K562 (cell line): Measurements from ENCODE around the gene PHETA2. TPM values are rescaled to one million over a fixed set of nuclear protein-coding genes. Genes with fewer than 3 reads are reported as not detected.

Experiments
- ARHGAP35 ChIP-seq: fragments of 450-650 bp; IDR thresholded peaks from 2 replicates; pipeline ENCODE4 v1.6.1; 2018; ENCODE audit not compliant: partially characterized antibody
- BRD9 ChIP-seq: fragments of 450-650 bp; IDR thresholded peaks from 2 replicates; pipeline ENCODE4 v1.6.1; 2018; ENCODE audit warnings: low read depth; ENCODE audit not compliant: partially characterized antibody
- FOXP1 ChIP-seq: sonication (generic); formaldehyde crosslinking; IDR thresholded peaks from 2 replicates; pipeline ENCODE4 v1.8.0; 2022; ENCODE audit warnings: mild to moderate bottlenecking, missing genetic modification reagents
- GTF2E2 ChIP-seq: fragments of 200-800 bp; sonication (Bioruptor generic); IDR thresholded peaks from 2 replicates; pipeline ENCODE4 v1.6.1; 2016; ENCODE audit warnings: missing genetic modification characterization, missing compliant biosample characterization
- HDAC3 ChIP-seq: fragments of 450-650 bp; IDR thresholded peaks from 2 replicates; pipeline ENCODE4 v1.6.1; 2018; ENCODE audit warnings: borderline replicate concordance, mild to moderate bottlenecking, moderate library complexity; ENCODE audit not compliant: partially characterized antibody
- HDAC6 ChIP-seq: IDR thresholded peaks from 2 replicates; pipeline ENCODE4 v1.6.1; 2012; ENCODE audit warnings: low read depth, mild to moderate bottlenecking, control low read depth, inconsistent platforms, low read length, moderate library complexity
- HMG20B ChIP-seq: fragments of 250-450 bp; sonication (Bioruptor Pico); IDR thresholded peaks from 2 replicates; pipeline ENCODE4 v1.5.0; 2021; ENCODE audit warnings: mild to moderate bottlenecking
- HNRNPLL ChIP-seq: fragments of 200-400 bp; formaldehyde crosslinking; IDR thresholded peaks from 2 replicates; pipeline ENCODE4 v1.6.1; 2017; ENCODE audit warnings: low read length, low read depth, mild to moderate bottlenecking; ENCODE audit not compliant: poor library complexity, severe bottlenecking
- KAT7 ChIP-seq: sonication (generic); formaldehyde crosslinking; IDR thresholded peaks from 2 replicates; pipeline ENCODE4 v1.8.0; 2022; ENCODE audit warnings: missing genetic modification reagents, mild to moderate bottlenecking, borderline replicate concordance
- NFE2 ChIP-seq: IDR thresholded peaks from 2 replicates; pipeline ENCODE4 v1.6.1; 2014; ENCODE audit warnings: antibody characterized with exemption, low read depth
- NFYB ChIP-seq: IDR thresholded peaks from 2 replicates; pipeline ENCODE4 v1.6.1; 2011; ENCODE audit warnings: mild to moderate bottlenecking, moderate library complexity; ENCODE audit not compliant: insufficient read length; ENCODE audit errors: extremely low read depth
- POLR2A ChIP-seq: fragments of 450-650 bp; conservative IDR thresholded peaks from 2 replicates; pipeline ENCODE4 v1.6.1; 2016
- POLR3A ChIP-seq: IDR thresholded peaks from 2 replicates; pipeline ENCODE4 v1.6.1; 2011; ENCODE audit warnings: borderline replicate concordance, mild to moderate bottlenecking, moderate library complexity; ENCODE audit not compliant: insufficient read length, insufficient read depth; ENCODE audit errors: extremely low read depth
- SIN3B ChIP-seq: fragments of 450-650 bp; IDR thresholded peaks from 2 replicates; pipeline ENCODE4 v1.6.1; 2017; ENCODE audit warnings: low read depth, mild to moderate bottlenecking, moderate library complexity
- STAT5A ChIP-seq: IDR thresholded peaks from 2 replicates; pipeline ENCODE4 v1.6.1; 2012; ENCODE audit warnings: low read length, inconsistent platforms, borderline replicate concordance
- TRIM24 ChIP-seq, 2 experiments: fragments of 450-650 bp; IDR thresholded peaks; 2 replicates each; pipeline ENCODE4 v1.6.1; 2016
- TRIM28 ChIP-seq: fragments of 450-650 bp; IDR thresholded peaks from 2 replicates; pipeline ENCODE4 v1.6.1; 2017
- U2AF1 ChIP-seq: fragments of 200-400 bp; formaldehyde crosslinking; optimal IDR thresholded peaks from 2 replicates; pipeline ENCODE3; 2017; ENCODE audit warnings: mild to moderate bottlenecking, low read depth, low read length, moderate library complexity
- YY1 ChIP-seq, 3 experiments: IDR thresholded peaks; 2 replicates each; pipeline ENCODE4 v1.6.1; 2011; ENCODE audit warnings: low read length in 2 of 3, mild to moderate bottlenecking in 2 of 3, moderate library complexity in 2 of 3, borderline replicate concordance in 1 of 3, control low read depth in 1 of 3, low read depth in 1 of 3; ENCODE audit not compliant: insufficient read depth in 3 of 3, insufficient replicate concordance in 2 of 3, control insufficient read depth in 1 of 3, insufficient read length in 1 of 3; ENCODE audit errors: extremely low read depth in 1 of 3
- polyA plus RNA-seq, 8 experiments: library from polyadenylated mRNA; depleted of rRNA in 4 of 8; stranded (reverse) in 5 of 8; unstranded in 3 of 8; fragments of >200 nt; fragmentation: Nextera tagmentation in 2 of 8; fragmentation: Illumina TruSeq in 1 of 8; extraction: Ambion mirVana in 2 of 8; extraction: Trizol in 1 of 8; gene quantifications; 2 replicates each; pipeline versions ENCODE4 v1.2.1 to v1.2.3, GENCODE V29; 2011 to 2014; ENCODE audit warnings: inconsistent platforms in 1 of 8, missing spikeins in 1 of 8
- total RNA-seq, 7 experiments: library from RNA; depleted of rRNA in 6 of 7; stranded (reverse); fragments of >200 nt in 6 of 7; fragmentation: Illumina TruSeq in 2 of 7; extraction: Trizol in 2 of 7; gene quantifications; 2 replicates each; pipeline versions ENCODE4 v1.2.1 to v1.2.3, GENCODE V29; 2011 to 2021; ENCODE audit warnings: low replicate concordance in 1 of 7
- TF ChIP-seq, protein P1 (sequence below): sonication (generic); formaldehyde crosslinking; IDR thresholded peaks from 2 replicates; pipeline ENCODE4 v1.9.0; 2022; ENCODE audit warnings: mild to moderate bottlenecking, missing genetic modification reagents
- TF ChIP-seq, protein P2 (sequence below): sonication (generic); formaldehyde crosslinking; IDR thresholded peaks from 2 replicates; pipeline ENCODE4 v1.8.1; 2023; ENCODE audit warnings: mild to moderate bottlenecking, missing genetic modification reagents
- TF ChIP-seq, protein P3 (sequence below), 2 experiments: fragments of 200-800 bp in 1 of 2; sonication (Bioruptor generic) in 1 of 2; sonication (generic) in 1 of 2; formaldehyde crosslinking in 1 of 2; IDR thresholded peaks in 1 of 2; conservative IDR thresholded peaks in 1 of 2; 2 replicates each; pipeline versions ENCODE4 v1.5.0 to v1.6.1; 2016 to 2020; ENCODE audit warnings: missing compliant biosample characterization in 1 of 2, missing genetic modification characterization in 1 of 2, missing genetic modification reagents in 1 of 2

The PHETA2 gene
- total and polyA plus RNA-seq, 9 of the 15 experiments (the other 6 are each of a cell fraction or from before 2014, with no cell fraction given): 0.07 to 0.22 (median 0.08) TPM; not detected in 5

DNA sequence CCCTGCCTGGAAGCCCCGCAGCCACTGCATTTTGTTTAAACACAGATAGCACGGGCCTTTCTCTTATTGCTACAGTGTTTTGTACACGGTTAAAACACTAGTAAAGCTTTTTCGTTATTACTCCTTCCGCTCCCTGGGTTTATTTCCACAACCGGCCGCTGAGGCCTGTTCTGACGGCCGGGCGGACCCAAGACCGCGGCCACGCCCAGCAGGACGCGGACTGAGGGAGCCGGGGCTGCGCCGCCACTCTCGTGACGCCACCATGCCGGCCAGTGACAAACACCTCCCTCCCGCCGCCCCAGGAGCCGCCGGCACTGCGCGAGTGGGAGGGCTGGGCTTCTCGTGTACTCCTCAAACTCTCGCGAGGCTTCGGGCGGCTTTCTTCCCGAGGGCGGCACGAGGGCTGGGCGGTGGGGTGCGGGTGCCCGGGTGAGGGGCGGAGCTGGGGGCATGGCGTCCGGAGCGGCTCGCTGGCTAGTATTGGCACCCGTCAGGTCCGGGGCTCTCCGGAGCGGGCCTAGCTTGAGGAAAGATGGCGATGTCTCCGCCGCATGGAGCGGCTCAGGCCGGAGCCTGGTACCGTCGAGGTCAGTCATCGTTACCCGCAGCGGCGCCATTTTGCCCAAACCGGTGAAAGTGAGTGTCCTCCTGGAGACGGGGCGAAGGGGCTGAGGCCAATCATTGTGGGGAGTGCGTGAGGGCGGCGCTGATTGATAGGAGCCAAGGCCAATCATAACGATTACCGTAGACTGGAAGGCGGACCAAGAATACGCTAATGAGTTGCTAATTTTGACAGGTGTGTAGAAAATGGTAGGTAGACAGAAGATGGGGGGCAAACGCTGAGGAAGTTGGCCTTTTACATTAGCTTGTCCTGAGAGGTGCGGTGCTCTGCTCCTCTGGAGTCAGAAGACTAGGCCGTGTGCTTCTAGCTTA, 5.5 kb downstream of the PHETA2 start, which contains the start of gene SMDT1 (continued):
- TF ChIP-seq TRIM28: no peak
- TF ChIP-seq POLR2A: peak; percentile 89
- TF ChIP-seq STAT5A: no peak
- 0 out of 4 replicates have a peak, but pooled peaks of 1 of the 2 experiments have one; percentile 13 for TF ChIP-seq TRIM24 (IDR thresholded peaks at IDR 0.05)
- TF ChIP-seq NFYB: peak; percentile 92
- peak; percentile 55 for TF ChIP-seq ARHGAP35
- TF ChIP-seq YY1 (IDR thresholded peaks at IDR 0.05; ENCODE audit: borderline replicate concordance in 1 of 3, control insufficient read depth in 1 of 3, extremely low read depth in 1 of 3, insufficient read depth in 3 of 3, insufficient read length in 1 of 3, insufficient replicate concordance in 2 of 3, low read depth in 1 of 3, low read length in 2 of 3): peak; percentile 85 to 94 (median 91)
- TF ChIP-seq, protein P1, sequence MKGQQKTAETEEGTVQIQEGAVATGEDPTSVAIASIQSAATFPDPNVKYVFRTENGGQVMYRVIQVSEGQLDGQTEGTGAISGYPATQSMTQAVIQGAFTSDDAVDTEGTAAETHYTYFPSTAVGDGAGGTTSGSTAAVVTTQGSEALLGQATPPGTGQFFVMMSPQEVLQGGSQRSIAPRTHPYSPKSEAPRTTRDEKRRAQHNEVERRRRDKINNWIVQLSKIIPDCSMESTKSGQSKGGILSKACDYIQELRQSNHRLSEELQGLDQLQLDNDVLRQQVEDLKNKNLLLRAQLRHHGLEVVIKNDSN (CRISPR knock-in tag): no peak
- no peak for TF ChIP-seq U2AF1
- no peak for TF ChIP-seq FOXP1 (CRISPR knock-in tag)
- no peak for TF ChIP-seq HNRNPLL
- no peak for TF ChIP-seq NFE2
- TF ChIP-seq BRD9: no peak
- TF ChIP-seq HDAC3: no peak
- TF ChIP-seq HDAC6: no peak
- TF ChIP-seq, protein P2, sequence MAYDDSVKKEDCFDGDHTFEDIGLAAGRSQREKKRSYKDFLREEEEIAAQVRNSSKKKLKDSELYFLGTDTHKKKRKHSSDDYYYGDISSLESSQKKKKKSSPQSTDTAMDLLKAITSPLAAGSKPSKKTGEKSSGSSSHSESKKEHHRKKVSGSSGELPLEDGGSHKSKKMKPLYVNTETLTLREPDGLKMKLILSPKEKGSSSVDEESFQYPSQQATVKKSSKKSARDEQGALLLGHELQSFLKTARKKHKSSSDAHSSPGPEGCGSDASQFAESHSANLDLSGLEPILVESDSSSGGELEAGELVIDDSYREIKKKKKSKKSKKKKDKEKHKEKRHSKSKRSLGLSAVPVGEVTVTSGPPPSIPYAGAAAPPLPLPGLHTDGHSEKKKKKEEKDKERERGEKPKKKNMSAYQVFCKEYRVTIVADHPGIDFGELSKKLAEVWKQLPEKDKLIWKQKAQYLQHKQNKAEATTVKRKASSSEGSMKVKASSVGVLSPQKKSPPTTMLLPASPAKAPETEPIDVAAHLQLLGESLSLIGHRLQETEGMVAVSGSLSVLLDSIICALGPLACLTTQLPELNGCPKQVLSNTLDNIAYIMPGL (CRISPR knock-in tag): no peak
- TF ChIP-seq KAT7 (CRISPR knock-in tag): no peak
- TF ChIP-seq SIN3B: no peak
- TF ChIP-seq, protein P3, sequence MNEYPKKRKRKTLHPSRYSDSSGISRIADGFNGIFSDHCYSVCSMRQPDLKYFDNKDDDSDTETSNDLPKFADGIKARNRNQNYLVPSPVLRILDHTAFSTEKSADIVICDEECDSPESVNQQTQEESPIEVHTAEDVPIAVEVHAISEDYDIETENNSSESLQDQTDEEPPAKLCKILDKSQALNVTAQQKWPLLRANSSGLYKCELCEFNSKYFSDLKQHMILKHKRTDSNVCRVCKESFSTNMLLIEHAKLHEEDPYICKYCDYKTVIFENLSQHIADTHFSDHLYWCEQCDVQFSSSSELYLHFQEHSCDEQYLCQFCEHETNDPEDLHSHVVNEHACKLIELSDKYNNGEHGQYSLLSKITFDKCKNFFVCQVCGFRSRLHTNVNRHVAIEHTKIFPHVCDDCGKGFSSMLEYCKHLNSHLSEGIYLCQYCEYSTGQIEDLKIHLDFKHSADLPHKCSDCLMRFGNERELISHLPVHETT (CRISPR knock-in tag; conservative IDR thresholded peaks at IDR 0.05 in 1 of 2, IDR thresholded peaks at IDR 0.05 in 1 of 2): peak in 1 of 2 experiments; percentile 94; a peak in 2 of 4 replicates
- no peak for TF ChIP-seq POLR3A
- TF ChIP-seq GTF2E2: peak; percentile 78
- no peak for TF ChIP-seq HMG20B (CRISPR knock-in tag)
